HG03175 (cell line): ENCODE data around the gene FRMD1.

ENCODE experiments used
- ATAC-seq: cut with Tn5 transposase; IDR thresholded peaks from one replicate; pipeline ENCODE4 v1.9.1; 2021; ENCODE audit warnings: mild to moderate bottlenecking, moderate library complexity; ENCODE audit not compliant: unreplicated experiment

The FRMD1 gene

GRCh38 chr6:168078943-168079405, at the start of gene FRMD1:
TSS of gene FRMD1 (minus strand) at chr6:168079212. CDS start at chr6:168079094, 118 bp downstream.
- no peak for ATAC-seq

GRCh38 chr6:168128006-168128630, 49.1 kb upstream of the FRMD1 start:
- no peak for ATAC-seq

DNA sequence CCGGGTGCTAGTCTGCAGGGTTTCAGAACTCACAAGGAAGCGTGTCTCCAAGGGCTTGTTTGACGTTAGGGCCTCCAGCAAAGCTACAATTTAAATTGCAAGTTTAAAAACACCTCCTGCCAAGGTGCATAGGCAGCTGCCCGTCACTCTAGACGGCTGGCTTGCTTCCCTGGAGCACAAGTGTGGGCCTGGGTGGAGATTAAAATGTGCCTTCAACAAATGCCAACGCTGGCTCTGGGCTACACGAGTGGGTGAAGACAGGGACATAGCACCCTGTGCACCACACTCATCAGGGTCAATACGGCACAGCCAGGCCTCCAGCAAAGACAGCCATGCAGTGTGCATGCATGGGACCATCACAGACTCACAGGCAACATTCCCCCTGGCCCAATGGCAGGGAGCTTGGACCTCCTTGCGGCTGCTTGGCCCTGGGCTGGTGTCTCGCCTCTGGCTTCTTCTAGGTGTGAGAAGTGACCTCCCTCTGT, 48.4 kb upstream of the FRMD1 start:
- ATAC-seq = no peak

GRCh38 chr6:168126566-168127383, 47.8 kb upstream of the FRMD1 start:
- ATAC-seq = no peak

DNA sequence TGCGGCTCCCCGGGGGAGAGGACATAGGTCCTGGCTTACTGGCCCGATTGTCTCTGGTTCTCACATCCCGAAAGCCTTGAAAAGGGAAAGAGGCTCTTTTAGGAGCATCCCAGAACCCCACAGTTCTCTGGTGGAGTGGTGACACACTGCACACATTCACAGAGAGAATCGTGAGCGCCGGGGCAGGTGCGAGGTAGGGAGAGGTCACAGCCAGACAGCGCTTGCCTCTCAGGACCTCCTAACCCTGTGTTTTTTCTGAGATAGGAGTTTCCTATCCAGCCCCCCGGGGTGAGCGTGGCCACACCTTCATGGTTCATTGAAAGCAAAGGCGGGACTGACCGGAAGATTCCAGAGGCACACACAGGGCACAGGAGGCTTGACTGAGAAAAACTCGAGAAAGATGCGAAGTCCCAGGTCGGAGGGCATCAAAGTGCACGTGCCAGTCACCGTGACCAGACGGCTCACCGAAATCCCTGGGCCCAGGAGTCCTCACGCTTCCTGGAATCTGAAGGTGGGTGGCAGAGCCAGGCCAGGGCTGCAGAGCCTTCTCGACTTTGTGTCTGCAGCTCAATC, 46.5 kb upstream of the FRMD1 start:
- no peak for ATAC-seq

DNA sequence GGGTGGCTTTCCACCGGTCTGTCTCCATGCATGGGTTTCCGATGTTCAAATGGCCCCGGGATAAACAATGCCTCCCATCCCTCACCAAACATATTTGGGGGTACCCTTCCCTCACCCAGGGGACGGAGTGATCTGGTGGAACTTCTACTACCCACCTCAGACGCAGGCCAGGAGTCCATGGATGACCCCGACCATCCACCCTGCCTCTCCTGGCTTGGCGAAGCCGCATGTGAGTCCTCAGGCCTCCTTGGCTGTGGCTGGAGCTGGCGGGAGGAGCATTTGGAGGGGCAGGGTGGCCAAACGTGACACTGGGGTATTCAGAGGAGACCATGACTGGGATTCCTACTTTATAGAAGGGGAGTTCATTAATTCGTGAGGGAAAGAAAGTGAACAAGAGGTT, 45.9 kb upstream of the FRMD1 start:
- no peak for ATAC-seq

GRCh38 chr6:168124158-168124557, 45.1 kb upstream of the FRMD1 start:
- ATAC-seq = no peak

DNA sequence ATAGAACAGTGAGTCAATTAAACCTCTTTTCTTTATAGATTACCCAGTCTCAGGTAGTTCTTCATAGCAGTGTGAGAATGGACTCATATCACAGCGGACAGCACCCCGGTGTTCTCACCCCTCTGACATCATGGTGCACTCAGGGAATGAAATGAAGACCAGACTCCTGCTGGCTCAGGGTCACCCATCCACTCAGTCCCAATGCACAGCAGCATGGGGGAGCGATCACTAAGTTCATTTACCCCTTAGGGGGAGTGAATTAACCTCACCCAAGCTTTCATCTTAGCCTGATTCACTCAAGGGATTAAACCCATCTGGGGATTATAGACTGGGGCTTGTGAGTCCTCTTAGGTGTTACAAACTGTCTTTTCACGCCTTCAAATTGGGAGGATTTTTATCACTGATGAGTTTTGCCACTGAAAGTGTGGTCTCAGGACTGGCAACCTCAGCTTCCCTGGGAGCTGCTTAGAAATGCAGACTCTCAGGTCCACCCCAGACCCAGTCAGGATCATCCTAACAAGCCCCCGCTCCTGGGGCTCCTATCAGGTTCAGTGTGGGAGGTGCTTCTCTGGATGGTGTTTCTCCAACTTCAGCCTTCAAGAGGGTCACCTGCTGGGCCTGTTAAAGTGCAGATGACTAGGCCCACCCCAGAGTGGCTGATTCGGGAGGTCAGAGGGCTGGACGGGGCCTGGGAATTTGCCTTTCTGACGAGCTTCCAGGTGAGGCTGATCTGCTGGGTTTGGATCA, 44.3 kb upstream of the FRMD1 start:
- ATAC-seq = no peak

DNA sequence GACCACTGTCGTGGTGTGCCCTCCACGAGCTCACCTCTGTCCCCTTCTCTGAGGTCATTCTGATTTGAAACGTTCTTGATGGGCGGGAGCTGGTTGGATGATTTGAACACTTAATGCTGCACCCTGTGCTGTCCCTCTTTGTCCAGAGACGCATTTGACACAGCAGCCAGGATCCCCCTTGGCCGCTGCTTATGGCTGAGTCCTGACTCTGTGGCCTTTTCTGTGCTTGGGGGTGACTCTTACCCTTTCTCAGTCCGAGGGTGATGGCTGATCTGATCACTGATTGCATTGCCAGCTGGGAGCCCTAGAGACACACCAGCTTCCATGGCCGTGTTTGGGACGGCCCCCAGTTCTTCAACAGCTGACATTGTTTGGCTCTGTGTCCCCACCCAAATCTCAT, 43.5 kb upstream of the FRMD1 start:
- ATAC-seq = no peak

GRCh38 chr6:168122011-168122410, 43.0 kb upstream of the FRMD1 start:
- no peak for ATAC-seq

GRCh38 chr6:168121303-168121665, 42.3 kb upstream of the FRMD1 start:
- ATAC-seq = no peak

DNA sequence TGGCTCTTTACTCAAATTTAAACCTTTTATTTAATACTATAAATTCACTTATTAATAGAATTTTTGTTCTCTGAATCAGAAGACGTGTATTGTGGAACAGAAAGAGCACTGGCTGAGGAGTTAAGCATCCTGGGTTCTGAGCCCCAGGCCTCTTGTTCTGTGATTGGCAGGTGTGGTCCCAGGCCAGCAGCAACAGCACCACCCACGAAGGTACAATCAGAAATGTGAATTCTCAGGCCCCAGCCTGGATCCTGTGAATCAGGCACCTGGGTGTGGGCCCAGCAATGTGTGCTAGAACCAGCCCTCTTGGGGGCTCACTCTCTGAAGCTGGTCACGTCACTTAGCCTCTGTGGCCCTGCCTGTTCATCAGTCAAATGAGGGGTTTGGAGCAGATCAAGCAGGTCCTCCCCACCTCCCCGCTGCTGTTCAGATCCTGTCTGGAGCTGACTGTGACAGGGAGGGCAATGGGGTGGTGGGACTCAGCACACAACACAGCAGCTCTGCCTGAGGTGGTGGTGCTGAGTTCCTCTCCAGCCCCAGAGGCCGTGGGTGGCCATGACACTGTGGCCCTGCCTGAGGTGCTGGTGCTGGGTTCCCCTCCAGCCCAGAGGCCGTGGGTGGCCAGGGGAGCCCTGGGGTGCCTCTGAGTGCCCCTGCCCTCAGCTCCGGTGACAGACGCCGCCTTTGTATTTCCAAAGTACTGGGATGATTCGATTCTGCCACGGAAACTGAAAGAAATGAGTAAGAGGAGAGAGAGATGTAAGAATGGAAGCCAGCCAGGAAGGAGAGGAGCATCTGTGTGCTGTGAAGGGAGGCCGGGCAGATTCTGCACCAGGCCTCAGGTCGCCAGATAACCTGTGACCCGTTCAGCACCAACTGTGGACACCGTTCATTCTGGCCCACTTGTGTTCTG, 41.6 kb upstream of the FRMD1 start:
- ATAC-seq = no peak

DNA sequence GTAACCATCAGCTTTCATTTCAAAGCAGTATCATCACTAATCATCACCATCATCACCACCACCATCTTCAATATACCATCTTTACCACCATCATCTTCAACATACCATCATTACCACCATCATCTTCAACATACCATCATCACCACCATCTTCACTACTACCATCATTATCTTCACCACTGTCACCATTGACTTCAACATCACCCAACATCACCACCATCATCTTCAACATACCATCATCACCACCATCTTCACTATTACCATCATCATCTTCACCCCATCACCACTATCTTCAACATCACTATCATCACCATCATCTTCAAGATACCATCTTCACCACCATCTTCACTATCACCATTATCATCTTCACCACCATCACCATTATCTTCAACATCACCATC, 40.5 kb upstream of the FRMD1 start:
- ATAC-seq = no peak

DNA sequence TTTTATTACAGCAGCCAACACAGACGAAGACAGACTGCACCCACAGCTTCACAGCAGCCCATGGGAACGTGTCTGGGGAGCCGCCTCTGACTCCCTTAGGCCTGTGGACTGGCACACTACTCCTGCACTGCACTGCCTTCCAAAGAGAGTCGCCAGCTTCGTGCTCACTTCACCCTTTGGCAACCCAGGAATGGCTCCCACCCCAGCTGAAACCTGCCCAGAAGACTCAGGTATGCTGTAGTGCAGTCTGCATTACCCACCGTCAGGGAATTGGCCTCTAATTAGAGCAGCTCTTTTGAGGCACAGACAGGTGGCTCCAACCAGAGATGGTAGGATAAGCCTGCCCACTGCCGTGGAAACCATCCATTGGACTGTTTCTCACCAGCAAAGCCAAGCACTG, 39.9 kb upstream of the FRMD1 start:
- ATAC-seq = no peak

DNA sequence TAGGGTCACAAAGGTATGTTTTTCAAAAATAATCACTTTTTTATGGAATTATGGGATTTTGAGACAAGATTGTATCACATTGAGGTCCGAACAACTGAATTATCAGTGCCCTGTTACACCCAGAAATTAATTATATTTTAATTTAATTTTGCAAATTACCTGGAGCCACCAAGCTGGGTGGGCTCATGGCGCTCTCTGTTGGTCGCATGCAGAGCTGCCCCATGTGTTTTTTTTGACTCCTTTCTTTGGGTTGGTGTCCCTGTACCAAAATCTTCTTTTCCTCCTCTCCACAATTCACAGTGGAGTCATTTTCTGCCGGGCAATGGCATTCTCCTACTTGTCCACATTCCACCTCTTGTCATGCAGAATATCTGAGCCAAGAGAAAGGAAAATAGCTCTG, 38.9 kb upstream of the FRMD1 start:
- ATAC-seq = no peak

DNA sequence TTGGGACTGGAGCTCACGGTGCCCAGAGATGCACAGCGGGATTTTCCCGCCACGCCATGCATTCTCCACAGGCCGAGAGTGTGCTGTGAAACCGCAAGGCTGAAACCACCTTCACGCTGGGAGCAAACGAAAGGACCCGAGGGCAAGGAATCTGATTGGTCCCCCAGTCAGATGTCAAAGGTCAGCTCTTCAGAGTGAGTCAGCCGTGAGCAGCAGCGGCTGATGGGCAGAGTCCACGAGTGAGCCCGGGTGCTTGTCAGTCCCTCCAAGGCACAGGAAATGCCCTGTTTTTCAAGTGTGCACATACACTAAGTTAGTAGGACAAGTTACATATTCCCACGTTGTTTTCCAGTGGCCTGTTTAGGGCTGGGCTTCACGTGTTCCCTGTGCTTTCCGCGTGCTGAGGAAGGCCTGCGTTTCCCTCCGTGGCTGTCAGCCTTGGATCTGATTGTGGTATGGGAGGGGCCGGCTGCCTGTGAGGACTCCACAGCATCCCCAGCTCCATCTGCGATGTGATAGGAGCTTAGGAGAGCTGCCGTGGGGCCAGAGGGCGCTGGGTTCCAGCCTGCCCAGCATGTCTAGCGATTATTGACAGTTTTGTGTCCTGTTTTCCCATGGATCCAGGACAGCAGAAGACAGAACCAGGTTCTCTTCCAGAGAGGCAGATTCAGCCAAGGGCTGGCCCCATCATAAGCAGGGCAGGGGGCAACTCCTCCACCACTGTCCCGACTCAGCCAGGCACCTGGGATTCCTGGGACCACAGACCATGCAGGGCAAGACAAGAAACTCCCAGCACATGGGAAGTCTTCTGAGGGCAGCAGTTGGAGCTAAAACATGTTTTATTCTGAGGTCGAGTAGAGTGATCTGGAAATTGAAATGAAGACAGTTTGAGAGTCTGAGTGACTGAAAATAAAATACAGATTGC, 38.2 kb upstream of the FRMD1 start:
- ATAC-seq = no peak

GRCh38 chr6:168116438-168116974, 37.5 kb upstream of the FRMD1 start:
- ATAC-seq = no peak

DNA sequence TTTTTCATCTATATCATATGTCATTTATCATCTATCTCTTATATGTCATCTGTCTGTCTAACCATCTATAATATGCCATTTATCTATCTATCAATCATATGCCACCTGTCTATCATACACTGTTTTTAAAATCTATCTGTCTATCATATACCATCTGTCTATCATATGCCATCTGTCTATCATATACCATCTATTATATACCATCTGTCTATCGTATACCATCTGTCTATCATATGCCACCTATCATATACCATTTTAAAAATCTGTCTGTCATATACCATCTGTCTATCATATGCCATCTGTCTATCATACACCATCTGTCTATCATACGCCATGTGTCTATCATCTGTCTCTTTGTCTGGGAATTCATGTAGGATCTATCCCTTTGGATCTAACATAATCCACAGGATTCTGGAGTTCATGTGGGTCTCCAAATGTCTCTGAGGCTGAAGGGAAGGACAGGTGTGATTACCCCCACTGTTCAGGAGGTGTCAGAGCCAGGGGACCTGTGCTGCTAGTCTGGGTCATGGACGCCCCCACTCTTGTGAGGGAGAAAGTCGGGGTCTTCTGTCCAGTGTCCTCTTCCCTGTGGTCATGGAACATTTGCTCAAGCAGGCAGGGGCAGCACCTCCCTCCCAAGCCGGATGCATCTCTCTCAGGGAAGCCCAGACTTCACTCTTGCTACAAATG, 36.9 kb upstream of the FRMD1 start:
- no peak for ATAC-seq
